ENCODE results near the gene TMEM126A. TPM values are rescaled to one million over a fixed set of nuclear protein-coding genes. Genes with fewer than 3 reads are reported as not detected.

Gene TMEM126A
- 7.1 TPM for total RNA-seq

DNA sequence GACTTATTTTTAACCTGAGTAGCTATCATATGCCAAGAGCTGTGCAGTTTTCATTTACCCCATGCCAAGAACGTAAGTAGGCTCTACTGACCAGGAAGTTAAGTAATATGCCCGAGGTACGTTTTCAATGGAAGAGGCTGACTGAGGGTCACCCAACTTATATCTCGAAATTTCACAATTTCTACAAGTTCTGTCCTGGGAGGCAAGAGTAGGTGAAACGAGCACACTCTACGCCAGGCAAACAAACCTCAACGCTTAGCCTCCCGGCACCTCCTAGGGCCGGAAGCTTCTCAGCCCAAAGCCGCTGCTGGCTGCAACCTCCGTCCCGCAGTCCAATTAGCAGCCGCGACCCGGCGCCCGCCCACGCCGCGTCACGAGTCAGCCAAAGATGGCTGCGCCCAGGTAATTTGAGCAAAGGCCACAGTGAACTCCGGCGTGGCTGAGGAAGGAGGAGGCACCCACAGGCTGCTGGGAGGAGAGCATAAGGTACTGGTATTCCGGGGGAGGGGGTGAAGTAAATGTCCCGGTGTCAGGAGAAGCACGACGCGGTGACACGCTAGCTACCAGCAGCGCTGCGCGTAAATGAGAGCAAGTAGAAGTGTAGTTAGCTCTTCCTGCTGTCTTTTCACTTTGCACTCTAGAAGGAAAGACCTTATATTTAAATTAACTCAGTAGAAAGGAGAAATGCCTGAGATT, at the start of gene TMEM126A:
Gene TMEM126A (plus strand): TSS at position 364 of the 696 bp plus-strand sequence. CDS start 2,289 bp downstream, outside the sequence.

GRCh38 chr11:85627332-85627997, 20.3 kb upstream of the TMEM126A start, which contains the start of gene DLG2:
Gene DLG2 (minus strand): TSS chr11:85627344.

GRCh38 chr11:85627998-85628770, 19.6 kb upstream of the TMEM126A start, which contains the start of gene TMEM126B:
Gene TMEM126B (plus strand): TSS chr11:85628593. CDS start chr11:85628608, 15 bp downstream.

GRCh38 chr11:85664615-85665481, 17.1 kb downstream of the TMEM126A start, which contains the start of gene CREBZF:
Gene CREBZF (minus strand): TSS chr11:85665129. CDS start chr11:85664875, 254 bp downstream.

GRCh38 chr11:85685820-85686459, 38.2 kb downstream of the TMEM126A start, which contains the start of gene CCDC89:
Gene CCDC89 (minus strand): TSS chr11:85686195. CDS start chr11:85686130, 65 bp downstream.

Other genes starting within 250 kb of the TMEM126A start
- gene DLG2, start 20.6 kb upstream of the TMEM126A start, total RNA-seq, result 73.8 TPM
- 54.9 TPM for gene TMEM126B, start 19.4 kb upstream of the TMEM126A start, total RNA-seq
- 227 TPM for gene CREBZF, start 17.2 kb downstream of the TMEM126A start, total RNA-seq
- gene CCDC89, start 38.2 kb downstream of the TMEM126A start, total RNA-seq, result 4.0 TPM
- 53.6 TPM for gene SYTL2, start 163.2 kb downstream of the TMEM126A start, total RNA-seq
- not detected for gene CCDC83, start 207.4 kb downstream of the TMEM126A start, total RNA-seq